Measurements from ENCODE around the gene TAS2R60. TPM values are rescaled to one million over a fixed set of nuclear protein-coding genes. Genes with fewer than 3 reads are reported as not detected.

The TAS2R60 gene
- total RNA-seq, 6 experiments from 2014 or later: not detected

DNA sequence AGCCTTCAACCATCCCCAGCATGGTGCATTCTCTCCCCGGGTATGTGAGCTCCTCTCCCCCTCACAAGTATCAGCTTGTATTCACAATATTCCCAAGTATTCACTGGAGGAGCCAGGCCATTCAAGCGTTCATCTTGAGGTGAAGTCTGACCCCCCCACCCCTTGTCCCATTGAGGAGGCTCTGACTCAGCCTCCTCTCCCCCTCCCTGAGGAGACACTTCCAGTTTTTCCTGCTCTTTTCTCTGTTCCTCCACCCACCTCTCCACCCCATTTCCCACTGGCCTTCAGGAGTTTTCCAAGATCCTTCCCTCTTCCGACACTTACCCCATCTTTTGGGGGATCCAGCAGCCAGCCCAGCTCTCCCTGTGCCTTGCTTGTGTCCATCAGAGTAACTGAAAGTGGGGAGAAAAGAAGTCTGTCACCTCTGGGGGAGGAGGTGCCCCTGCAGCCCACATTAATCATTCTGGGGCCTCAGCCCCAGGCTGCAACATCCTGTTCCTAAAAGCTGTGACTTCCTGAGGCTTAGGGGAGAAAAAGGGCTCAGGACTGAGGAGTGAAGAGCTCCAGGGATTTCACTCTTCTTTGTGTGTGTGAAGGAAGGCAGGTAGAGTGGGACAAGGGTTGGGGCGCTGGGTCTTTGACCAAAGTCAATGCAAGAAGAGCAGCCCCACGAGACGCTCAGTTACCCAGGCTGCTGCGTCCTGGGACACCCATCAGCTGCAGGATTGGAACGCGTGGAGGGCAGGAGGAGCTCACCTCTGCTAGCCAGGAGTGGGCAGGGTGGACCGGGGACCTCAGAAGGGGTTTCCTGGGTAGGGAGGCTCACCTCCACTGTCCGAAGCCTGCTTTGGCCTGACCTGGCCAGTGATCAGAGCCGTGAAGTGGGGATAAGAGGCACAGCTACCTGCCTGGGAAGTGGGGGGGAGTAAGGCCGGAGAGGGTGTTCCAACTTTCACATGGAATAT lies 35.7 kb upstream of the TAS2R60 start:
- TF ChIP-seq, protein P1, sequence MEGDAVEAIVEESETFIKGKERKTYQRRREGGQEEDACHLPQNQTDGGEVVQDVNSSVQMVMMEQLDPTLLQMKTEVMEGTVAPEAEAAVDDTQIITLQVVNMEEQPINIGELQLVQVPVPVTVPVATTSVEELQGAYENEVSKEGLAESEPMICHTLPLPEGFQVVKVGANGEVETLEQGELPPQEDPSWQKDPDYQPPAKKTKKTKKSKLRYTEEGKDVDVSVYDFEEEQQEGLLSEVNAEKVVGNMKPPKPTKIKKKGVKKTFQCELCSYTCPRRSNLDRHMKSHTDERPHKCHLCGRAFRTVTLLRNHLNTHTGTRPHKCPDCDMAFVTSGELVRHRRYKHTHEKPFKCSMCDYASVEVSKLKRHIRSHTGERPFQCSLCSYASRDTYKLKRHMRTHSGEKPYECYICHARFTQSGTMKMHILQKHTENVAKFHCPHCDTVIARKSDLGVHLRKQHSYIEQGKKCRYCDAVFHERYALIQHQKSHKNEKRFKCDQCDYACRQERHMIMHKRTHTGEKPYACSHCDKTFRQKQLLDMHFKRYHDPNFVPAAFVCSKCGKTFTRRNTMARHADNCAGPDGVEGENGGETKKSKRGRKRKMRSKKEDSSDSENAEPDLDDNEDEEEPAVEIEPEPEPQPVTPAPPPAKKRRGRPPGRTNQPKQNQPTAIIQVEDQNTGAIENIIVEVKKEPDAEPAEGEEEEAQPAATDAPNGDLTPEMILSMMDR (IDR thresholded peaks at IDR 0.05): no peak
- Mint-ChIP-seq H3K27ac (no peak overlapping the region), H3K9me3 (no peaks in the 10 kb centered on the region), H3K36me3 (ENCODE audit: low read depth) (no peaks in the 10 kb centered on the region), H3K4me1 (ENCODE audit: low read depth) (peaks cover 31% of the 10 kb centered on the region), H3K4me3 (no peak overlapping the region), H3K27me3 (ENCODE audit: insufficient read depth) (peaks cover 3% of the 10 kb centered on the region)
- no peak for DNase-seq

DNA sequence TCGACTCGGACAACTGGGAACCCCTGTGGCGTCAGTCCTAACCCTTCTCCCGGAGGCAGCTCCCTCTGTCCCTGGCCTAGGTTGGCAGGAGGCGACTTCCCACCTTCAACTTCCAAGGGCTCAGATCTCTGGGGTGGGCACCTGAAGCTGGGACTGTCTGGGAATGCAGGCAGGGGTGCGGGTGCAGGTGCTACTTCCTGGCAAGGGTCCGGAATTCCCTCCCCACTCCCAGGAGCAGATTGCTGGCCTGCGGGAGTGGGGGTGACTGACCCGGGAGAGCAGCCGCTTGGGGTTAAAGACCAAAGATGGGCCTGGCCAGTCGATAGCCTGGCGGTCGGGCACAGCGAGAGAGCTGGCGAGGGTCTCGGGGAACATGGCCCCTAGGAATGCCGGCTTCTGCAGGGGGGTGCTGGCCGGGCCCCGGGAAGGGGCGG lies 35.0 kb upstream of the TAS2R60 start:
- Mint-ChIP-seq H3K9me3 (no peaks in the 10 kb centered on the region), H3K27me3 (ENCODE audit: insufficient read depth) (peaks cover 3% of the 10 kb centered on the region), H3K27ac (no peak overlapping the region), H3K4me3 (no peak overlapping the region), H3K4me1 (ENCODE audit: low read depth) (peaks cover 31% of the 10 kb centered on the region), H3K36me3 (ENCODE audit: low read depth) (no peaks in the 10 kb centered on the region)
- TF ChIP-seq, protein P1 (IDR thresholded peaks at IDR 0.05): no peak
- no peak for DNase-seq

DNA sequence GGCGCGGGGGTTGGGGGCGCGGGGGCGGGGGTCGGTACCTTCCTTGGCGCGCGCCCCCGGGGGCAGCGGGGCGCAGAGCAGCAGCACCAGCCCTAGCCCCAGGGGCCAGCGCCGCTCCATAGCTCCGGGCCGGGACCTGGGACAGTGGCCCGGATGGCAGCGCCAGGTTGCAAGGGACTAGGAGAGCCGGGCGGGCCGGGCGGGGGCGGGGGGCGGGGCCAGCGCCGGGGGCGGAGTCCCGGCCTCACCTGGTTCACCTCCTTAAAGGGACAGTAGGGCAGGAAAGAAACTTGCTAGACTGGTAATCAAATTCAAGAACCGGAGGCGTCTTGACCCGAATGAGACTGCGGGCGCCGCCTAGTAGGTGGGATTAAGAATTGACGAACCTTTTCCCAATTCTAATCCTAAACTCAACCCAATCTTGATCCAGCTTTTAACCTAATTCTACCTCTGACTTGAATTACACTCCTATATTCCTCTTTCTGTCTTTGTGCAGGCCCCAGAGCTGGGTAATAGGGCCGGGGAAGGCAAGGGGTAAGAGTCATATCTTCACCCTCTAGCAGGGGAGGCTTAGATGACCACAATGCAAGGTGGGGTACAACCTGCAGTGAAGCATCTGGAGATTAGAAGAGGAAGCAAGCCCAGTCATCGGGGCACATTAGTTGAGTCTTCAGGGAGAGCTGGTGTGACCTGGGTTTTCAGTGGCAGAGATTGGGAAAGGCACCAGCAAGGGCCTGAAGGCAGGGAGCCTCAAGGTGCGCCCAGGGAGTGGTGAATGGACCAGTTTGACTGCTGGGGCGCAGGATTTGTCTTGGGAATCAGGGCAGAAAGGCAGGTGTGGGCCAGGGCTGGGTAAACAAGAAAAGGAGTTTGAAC lies 34.3 kb upstream of the TAS2R60 start, which contains the start of gene EPHA1:
Gene EPHA1 (minus strand): TSS at position 171 of the 876 bp plus-strand sequence. CDS start 51 bp downstream, at position 120.
- DNase-seq: no peak
- no peaks in the 10 kb centered on the region for H3K36me3 Mint-ChIP-seq (ENCODE audit: low read depth)
- TF ChIP-seq, protein P1 (IDR thresholded peaks at IDR 0.05): peak; percentile 56
- H3K4me1 Mint-ChIP-seq (ENCODE audit: low read depth): peaks cover 26% of the 10 kb centered on the region
- H3K27me3 Mint-ChIP-seq (ENCODE audit: insufficient read depth): peaks cover 3% of the 10 kb centered on the region
- H3K9me3 Mint-ChIP-seq: no peaks in the 10 kb centered on the region
- H3K4me3 Mint-ChIP-seq: no peak within 1 kb of the TSS
- H3K27ac Mint-ChIP-seq: no peak within 1 kb of the TSS

DNA sequence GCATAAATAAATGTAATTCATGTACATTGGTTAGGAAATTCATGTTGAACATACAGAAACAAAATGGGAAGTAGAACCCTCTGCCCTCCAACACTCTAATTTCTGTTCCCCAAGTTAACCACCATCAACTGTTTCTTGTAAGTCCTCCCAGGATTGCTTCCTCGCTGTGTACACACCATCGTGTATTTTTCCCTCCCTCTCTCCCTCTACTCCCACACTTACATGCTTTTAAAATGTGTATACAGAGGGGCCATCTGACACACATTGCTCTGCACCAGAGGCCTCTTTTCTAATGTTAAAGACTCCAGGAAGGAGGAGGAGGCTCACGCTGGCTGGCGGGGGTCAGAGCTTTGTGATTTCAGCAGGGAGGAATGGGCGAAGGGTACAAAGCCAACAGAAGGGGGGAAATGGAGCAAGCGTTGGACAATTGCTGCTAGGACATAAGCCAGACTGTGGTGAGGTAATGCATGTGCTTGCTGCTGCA lies 32.7 kb upstream of the TAS2R60 start:
- Mint-ChIP-seq H3K9me3 (no peaks in the 10 kb centered on the region), H3K27me3 (ENCODE audit: insufficient read depth) (peaks cover 3% of the 10 kb centered on the region), H3K36me3 (ENCODE audit: low read depth) (no peaks in the 10 kb centered on the region), H3K4me3 (no peak overlapping the region), H3K4me1 (ENCODE audit: low read depth) (peaks cover 27% of the 10 kb centered on the region), H3K27ac (no peak overlapping the region)
- no peak for DNase-seq
- TF ChIP-seq, protein P1 (IDR thresholded peaks at IDR 0.05): no peak

DNA sequence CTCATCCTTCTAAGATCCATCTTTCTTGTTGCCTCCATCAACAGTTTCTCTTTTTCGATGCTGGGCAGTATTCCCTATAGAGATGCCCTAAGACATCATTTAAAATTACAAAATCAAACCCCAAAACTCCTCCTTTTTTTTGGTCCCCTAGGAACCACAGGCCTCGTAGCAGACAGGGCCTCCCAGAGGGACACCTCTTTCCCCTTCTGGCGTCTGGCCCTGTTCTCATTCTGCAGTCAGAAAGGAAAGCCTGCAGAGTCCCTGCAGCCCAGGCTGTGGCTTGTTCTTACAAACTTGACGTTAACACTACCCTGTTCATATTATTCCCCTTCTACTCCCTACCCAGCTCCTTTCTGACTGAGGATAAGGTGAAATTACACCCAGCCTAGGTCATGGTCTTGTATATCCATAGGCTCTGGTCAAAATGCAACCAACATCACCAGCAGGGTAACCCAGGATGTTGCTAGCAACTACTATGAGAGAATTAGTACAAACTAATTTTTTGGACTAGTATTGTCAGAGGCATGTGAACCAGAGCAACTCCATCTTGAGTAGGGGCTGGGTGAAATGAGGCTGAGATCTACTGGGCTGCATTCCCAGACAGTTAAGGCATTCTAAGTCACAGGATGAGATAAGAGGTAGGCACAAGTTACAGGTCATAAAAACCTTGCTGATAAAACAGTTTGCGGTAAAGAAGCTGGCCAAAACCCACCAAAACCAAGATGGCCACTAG lies 31.1 kb upstream of the TAS2R60 start:
- DNase-seq: no peak
- Mint-ChIP-seq H3K9me3 (no peaks in the 10 kb centered on the region), H3K4me1 (ENCODE audit: low read depth) (peaks cover 34% of the 10 kb centered on the region), H3K27ac (no peak overlapping the region), H3K36me3 (ENCODE audit: low read depth) (no peaks in the 10 kb centered on the region), H3K27me3 (ENCODE audit: insufficient read depth) (peaks cover 3% of the 10 kb centered on the region), H3K4me3 (no peak overlapping the region)
- TF ChIP-seq, protein P1 (IDR thresholded peaks at IDR 0.05): peak; percentile 15; the same call in 1 of the 2 replicates

Data from HFFc6 (cell line).